H54 (cell line): ENCODE results near the gene ZSCAN12.
"Not testable (repeated sequence)": the region's sequence is repeated elsewhere in the genome, so short reads cannot be mapped to it uniquely, and the experiment has no call there.

ENCODE experiments used
- DNase-seq: peaks from one replicate; pipeline ENCODE4 v3.0.0; 2011; ENCODE audit warnings: low spot score, mixed read lengths; ENCODE audit not compliant: insufficient read length
- FAIRE-seq: peaks from 3 replicates; lab custom pipeline; 2011; peaks lifted over from hg19 to GRCh38; lab: Jason Lieb, UNC
- POLR2A ChIP-seq: IDR thresholded peaks from 2 replicates; pipeline ENCODE4 v1.6.1; 2011; ENCODE audit warnings: low read depth, mild to moderate bottlenecking, low read length

Gene ZSCAN12

DNA sequence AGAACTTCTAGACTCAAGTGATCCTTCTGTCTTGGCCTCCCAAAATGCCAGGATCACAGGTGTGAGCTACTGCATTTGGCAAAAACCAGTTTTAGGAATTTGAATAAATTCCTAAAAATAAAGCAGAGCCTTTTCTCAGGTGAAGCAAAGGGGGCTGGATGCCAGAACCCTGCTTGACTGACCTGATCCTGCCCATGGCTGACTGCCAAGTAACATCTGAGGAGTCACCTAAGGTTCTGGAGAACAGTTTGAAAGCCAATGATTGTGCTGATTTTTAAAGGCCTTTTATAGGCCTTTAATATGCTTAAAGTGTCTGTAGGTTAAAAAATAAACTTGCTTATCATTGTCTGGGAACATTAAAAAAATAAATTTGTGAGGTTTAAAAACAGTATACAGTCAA, 14.1 kb upstream of the ZSCAN12 start:
- FAIRE-seq (no peak), DNase-seq (no peak)
- no peak for TF ChIP-seq POLR2A

DNA sequence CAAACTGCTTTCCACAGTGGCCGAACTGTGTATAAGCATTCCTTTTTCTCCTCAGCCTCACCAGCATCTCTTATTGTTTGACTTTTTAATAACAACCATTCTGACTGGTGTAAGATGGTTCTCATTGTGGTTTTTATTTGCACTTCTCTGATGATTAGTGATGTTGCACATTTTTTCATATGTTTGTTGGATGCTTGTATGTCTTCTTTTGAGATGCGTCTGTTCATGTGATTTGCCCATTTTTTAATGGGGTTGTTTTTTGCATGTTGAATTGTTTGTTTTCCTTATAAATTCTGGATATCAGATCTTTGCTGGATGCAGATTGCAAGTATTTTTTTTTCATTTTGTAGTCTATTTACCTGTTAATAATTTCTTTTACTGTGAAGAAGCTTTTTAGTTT, 11.2 kb upstream of the ZSCAN12 start:
- peak; percentile 58 for FAIRE-seq
- TF ChIP-seq POLR2A: no peak

DNA sequence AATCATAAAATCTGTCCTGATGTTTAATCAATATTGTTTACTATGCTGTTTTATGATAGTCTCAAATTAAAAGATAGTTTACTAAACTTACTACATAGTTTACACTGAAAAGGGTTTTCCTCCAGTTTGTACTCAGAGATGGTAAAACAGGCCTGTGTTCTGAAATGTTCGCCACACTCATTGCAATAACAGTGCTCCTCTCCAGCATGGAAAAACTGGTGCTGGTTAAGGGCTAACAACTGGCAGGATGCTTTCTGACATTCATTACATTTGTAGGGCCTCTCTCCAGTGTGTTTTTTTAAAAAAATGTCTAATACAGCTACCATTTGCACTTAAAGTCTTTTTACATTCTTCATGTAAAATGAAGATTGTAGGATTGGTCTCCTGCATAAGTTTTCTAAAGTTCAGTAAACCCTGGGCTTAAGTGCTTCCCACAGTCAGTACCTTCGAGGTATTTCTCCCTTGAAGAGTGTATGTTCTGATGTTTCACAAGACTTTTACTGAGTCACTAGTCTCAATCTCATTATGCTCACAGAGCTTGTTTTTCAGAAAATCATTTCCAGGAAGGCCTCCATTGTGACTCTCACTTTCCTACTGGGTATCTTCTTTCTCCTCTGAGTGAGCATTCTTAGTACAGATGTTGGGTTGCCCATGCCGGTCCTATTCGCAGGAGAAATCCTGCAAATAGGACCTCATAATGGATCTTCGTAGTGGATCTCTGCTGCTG, 8.7 kb upstream of the ZSCAN12 start:
- DNase-seq (no peak), FAIRE-seq (no peak)

More for the DNA sequence above, 11.2 kb upstream of the ZSCAN12 start:
- DNase-seq: no peak

DNA sequence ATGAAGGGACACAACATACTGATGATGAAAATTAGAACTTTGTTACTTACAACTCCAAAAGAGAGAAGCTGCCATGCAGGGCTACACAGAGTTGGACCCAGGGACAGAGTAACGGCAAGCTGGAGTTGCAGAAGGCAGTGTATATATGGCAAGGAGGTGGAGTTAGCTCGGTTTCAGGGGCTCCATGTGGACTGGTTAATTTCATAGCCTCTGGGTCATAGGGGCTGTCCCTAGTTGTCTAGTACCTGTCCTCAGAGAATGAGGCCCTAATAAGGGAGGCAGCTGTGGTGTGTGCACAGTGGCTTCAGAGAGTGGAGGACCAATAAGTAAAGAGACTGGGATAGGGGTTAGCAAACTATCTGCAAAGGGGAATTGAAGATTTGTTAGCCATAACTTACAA, 7.9 kb upstream of the ZSCAN12 start:
- DNase-seq (no peak), FAIRE-seq (no peak)
- TF ChIP-seq POLR2A: no peak

More for the DNA sequence above, 8.7 kb upstream of the ZSCAN12 start:
- no peak for TF ChIP-seq POLR2A

DNA sequence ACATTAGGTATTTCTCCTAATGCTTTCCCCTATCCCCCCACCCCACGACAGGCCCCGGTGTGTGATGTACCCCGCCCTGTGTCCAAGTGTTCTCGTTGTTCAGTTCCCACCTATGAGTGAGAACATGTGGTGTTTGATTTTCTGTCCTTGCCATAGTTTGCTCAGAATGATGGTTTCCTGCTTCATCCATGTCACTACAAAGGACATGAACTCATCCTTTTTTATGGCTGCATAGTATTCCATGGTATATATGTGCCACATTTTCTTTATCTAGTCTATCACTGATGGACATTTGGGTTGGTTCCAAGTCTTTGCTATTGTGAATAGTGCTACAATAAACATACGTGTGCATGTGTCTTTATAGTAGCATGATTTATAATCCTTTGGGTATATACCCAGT, 4.4 kb upstream of the ZSCAN12 start:
- not testable (repeated sequence) for DNase-seq, FAIRE-seq

DNA sequence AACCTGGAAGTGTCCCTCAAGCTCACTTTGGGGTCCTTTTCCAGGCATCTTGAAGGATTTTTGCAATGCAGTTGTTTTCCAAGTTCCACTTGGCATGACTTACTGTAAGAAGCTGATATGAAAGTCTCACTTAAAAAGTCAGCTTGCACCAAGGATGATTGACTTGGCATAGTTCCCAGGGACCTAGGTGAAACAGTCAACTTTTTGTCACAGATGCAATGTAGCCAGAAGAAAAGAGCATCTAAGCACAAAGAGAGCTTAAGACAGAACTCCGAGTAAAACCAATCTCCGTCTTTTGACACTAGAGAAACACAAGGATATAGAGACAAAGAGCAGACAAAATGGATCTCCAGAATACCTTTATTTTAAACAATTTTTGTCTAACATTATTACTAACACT, 2.6 kb upstream of the ZSCAN12 start:
- no peak for DNase-seq
- no peak for FAIRE-seq
- TF ChIP-seq POLR2A: no peak

DNA sequence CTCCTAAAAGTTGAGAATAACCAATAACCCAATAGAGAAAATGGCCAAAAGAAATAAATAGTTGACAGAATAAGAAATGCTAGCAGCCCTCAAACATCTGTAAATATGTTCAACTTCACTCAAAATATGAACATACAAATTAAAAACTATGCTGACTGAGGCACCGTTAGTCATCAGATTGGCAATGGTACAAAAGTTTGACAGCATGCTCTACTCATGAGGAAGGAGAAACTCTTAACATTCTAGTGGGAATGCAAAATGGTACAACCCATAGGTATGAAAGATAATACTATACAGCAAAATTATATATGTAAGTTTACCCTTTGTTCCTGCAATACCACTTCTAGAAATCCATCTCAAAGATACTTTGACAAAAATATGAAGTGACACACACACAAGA, 1.6 kb upstream of the ZSCAN12 start:
- TF ChIP-seq POLR2A: no peak
- FAIRE-seq (peak; percentile 82), DNase-seq (no peak)

DNA sequence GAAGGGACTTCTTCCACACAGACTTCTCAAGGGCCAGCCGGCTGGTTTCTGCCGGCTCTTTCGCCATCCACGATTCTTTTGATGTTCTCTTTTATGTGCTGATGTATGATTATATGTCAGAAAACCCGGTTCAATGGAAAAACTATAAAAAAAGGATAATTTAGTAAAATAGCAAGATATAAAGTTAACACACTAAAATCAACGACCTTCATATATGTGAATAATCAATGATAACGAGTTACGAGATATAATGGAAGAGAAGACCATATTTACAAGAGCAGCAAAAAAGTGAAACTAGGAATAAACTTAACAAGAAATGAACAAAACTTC, 540 bp upstream of the ZSCAN12 start:
- DNase-seq (no peak), FAIRE-seq (no peak)
- no peak for TF ChIP-seq POLR2A

DNA sequence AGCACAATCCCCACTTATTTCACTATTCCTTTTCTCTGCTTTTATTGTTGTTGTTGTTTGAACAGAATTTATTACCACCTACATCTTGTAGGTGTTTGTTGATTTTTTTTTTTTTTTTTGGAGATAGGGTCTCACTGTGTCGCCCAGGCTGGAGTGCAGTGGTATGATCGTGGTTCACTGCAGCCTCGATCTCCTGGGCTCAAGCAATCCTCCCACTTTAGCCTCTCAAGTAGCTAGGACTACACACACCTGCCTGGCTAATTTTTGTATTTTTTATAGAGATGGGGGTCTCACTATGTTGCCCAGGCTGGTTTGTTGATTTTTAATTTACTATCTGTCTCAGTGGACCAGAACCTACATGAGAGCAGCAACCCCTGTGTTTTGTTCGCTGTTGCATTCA, 3.6 kb downstream of the ZSCAN12 start:
- DNase-seq: no peak
- no peak for FAIRE-seq
- no peak for TF ChIP-seq POLR2A

DNA sequence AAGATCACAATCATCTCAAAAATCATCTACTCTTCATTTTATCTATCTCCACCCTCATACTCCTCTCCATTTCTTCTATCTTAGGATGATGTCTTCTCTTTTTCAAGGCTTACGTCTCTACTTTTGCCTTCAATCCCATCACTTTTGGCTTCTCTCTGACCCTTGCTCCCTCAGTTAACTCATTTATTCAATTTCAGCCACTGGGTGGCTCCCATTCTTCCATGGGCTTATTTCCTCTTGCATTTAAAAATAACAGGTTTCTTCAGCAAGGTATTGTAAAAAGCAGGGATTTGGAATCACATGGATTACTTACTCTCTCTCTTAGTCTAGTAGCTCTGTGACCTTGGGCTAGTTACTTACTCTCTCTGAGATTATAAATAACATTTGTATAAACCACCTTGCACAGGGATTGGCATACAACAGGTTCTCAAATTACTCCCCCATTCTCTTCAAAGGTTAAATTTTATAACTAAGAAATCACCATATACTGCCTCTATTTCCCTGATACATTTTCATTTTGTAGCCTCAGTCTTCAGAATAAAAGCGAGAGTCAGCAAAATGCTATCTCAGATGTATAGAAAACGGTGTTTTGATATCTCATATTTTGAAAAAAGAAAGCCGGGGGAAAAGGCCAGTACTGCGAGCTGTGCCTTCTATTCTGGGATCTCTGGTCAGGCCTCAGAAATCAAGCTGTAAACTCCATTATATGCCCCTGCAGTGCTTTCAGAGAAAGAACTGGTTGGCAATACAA, 5.5 kb downstream of the ZSCAN12 start:
- DNase-seq (no peak), FAIRE-seq (no peak)
- TF ChIP-seq POLR2A: no peak

DNA sequence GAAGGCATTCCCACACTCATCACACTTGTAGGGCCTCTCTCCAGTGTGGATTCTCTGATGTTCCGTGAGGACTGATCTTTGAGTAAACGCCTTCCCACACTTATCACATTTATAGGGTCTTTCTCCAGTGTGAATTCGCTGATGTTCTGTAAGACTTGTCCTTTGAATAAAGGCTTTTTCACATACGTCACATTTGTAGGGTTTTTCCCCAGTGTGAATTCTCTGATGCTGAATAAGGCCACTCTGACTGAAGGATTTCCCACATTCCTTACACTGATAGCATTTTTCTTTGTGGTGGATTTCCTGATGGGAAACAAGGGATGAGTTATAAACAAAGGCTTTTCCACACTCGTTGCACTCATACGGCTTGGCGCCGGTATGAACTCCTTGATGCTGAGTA, 8.9 kb downstream of the ZSCAN12 start:
- no peak for DNase-seq
- TF ChIP-seq POLR2A: no peak
- no peak for FAIRE-seq

DNA sequence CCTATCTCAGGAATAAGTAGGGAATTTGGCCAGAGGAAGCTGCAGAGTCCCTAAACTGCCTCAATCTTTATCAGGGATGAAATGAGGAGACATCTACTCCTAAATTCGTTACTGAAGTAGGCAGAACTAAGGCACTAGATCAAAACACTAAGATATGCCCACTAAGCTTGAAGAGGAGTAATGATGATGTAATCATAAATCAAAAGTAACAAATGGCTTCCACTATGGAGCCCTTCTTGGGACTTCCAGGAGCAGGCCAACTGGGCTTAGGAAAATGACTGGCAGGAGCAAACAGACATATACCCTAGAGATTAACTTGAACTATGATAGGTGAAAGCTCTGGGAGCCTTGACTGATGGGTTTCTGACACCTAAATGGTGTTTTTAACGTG, 15.4 kb downstream of the ZSCAN12 start:
- no peak for TF ChIP-seq POLR2A
- no peak for DNase-seq
- no peak for FAIRE-seq

DNA sequence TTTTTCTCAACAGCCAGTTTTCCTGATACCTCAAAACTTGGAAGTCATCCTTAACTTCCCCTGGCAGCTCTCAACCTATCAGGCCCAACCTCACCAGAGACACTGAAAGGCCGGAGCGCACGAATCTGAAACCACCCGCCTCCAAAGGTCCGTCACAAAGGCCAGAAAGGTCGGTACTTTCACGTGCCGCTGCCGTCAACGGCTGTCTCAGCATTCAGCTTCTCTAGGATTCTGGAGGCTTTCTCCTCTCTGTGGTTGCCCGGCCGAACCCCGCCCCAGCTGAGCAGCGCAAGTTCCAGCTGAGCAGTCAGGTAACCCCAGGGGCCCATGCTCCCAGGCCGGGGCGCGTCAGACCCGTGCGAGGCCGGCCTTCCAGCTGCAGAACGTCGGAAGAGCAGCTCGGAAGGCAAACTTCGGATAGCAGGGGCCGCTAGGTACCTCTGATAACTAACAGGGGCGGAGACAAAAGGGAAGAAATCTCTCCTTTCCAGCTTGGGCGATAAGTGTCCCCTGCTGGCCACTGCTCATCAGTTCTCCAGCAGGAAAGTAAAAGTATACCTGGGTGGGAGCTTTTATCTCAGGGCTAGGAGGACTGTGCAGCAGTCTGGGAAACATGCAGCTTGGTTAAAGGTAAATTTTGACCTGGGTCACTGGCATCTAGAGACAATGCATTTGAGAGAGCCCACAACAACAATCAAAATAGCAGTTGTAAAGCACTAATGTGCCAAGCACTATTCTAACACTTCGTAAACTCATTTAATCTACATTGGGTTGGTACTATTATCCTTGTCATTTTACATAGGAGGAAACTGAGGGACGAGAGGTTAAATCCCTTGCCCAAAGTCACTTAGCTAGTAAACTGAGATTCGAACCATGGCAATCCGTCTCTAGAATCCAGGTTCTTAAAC, 16.1 kb downstream of the ZSCAN12 start:
- TF ChIP-seq POLR2A: peak; percentile 37; the same call in 1 of the 2 replicates
- FAIRE-seq (peak; percentile 98), DNase-seq (peak; percentile 71)

DNA sequence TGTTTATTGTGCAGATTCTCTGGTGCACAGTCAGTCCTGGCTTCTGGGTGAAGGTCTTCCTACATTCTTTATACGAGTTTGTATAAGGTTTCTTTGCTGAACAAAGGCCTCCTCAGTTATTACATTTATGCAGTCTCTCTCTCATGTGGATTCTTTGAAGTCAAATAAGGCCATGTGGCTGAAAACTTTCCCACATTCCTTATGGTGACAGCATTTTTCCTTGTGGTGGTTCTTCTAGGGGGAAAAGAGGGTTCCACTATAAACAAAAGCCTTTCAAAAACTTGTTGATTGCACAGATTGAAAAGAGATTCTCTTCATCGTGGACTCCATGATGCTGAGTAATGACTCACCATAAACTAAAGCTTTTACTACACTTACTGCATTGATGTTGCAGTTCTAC, 19.2 kb downstream of the ZSCAN12 start:
- no peak for DNase-seq
- no peak for TF ChIP-seq POLR2A
- FAIRE-seq: no peak

DNA sequence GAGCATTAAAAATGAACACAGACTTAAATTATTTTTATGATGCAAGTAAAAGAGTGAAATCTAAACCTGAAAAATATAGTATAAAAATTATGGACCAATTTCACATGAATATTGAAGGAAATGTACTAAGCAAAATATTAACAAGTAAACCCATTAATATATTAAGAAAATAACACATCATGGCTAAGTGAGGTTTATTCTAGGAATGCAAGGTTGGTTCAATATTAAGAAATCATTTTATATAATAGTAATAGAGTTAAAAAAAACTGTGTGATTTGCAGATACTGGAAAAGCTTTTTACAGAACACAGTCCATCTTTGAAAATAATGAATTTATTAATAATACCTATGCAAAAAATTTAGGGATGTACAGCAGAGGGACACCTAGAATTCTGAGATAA, 20.9 kb downstream of the ZSCAN12 start:
- no peak for TF ChIP-seq POLR2A
- FAIRE-seq (no peak), DNase-seq (no peak)
